Neuronal stem cell (in vitro differentiated cells): ENCODE measurements around the gene MOSMO.

ENCODE experiments used
- DNase-seq: peaks from one replicate; pipeline ENCODE4 v3.0.0-alpha.2; 2013; ENCODE audit warnings: low spot score
- H2AFZ ChIP-seq: one replicate; pipeline ENCODE4 v1.6.1; 2013; ENCODE audit warnings: mild to moderate bottlenecking, low read length, inconsistent platforms
- H2AK5ac ChIP-seq: 2 replicates; pipeline ENCODE4 v1.6.1; 2013; ENCODE audit warnings: low read depth, mild to moderate bottlenecking, inconsistent platforms, low read length, moderate library complexity, mixed read lengths
- H2BK120ac ChIP-seq: 2 replicates; pipeline ENCODE4 v1.6.1; 2013; ENCODE audit warnings: low read depth, mild to moderate bottlenecking, inconsistent platforms, low read length, moderate library complexity, mixed read lengths
- H2BK12ac ChIP-seq: one replicate; pipeline ENCODE4 v1.6.1; 2013; ENCODE audit warnings: low read length, inconsistent platforms
- H2BK15ac ChIP-seq: 2 replicates; pipeline ENCODE4 v1.6.1; 2013; ENCODE audit warnings: mild to moderate bottlenecking, low read length, inconsistent platforms, mixed read lengths
- H2BK5ac ChIP-seq: one replicate; pipeline ENCODE4 v1.6.1; 2013; ENCODE audit warnings: inconsistent platforms, mild to moderate bottlenecking, low read length, moderate library complexity
- H3K14ac ChIP-seq: one replicate; pipeline ENCODE4 v1.6.1; 2013; ENCODE audit warnings: low read length, inconsistent platforms
- H3K18ac ChIP-seq: 2 replicates; pipeline ENCODE4 v1.6.1; 2013; ENCODE audit warnings: low read length, inconsistent platforms
- H3K23ac ChIP-seq: 2 replicates; pipeline ENCODE4 v1.6.1; 2013; ENCODE audit warnings: low read depth, mild to moderate bottlenecking, mixed read lengths, low read length, inconsistent platforms; ENCODE audit not compliant: poor library complexity
- H3K27ac ChIP-seq: replicated peaks from 3 replicates; pipeline ENCODE4 v1.5.1; 2013; ENCODE audit warnings: low read length, inconsistent platforms
- H3K27me3 ChIP-seq, 3 experiments: 2 replicates each; pipeline ENCODE4 v1.6.1; 2013; ENCODE audit warnings: low read length in 3 of 3, mild to moderate bottlenecking in 2 of 3, inconsistent platforms in 1 of 3, low read depth in 1 of 3, mixed read lengths in 1 of 3, moderate library complexity in 1 of 3; ENCODE audit not compliant: control insufficient read depth in 3 of 3, insufficient read depth in 3 of 3
- H3K36me3 ChIP-seq, 2 donors: replicated peaks in 1 of 2; 2 replicates each; pipeline ENCODE4 v1.6.1; 2013; ENCODE audit warnings: low read length in 2 of 2; ENCODE audit not compliant: control insufficient read depth in 2 of 2, insufficient read depth in 2 of 2
- H3K4ac ChIP-seq: 2 replicates; pipeline ENCODE4 v1.6.1; 2013; ENCODE audit warnings: inconsistent platforms, mild to moderate bottlenecking, low read length, moderate library complexity
- H3K4me1 ChIP-seq, 2 donors: 1 replicate in 1 of 2; 2 replicates in 1 of 2; pipeline ENCODE4 v1.6.1; 2013; ENCODE audit warnings: low read length in 2 of 2, low read depth in 1 of 2; ENCODE audit not compliant: control insufficient read depth in 2 of 2, insufficient read depth in 1 of 2
- H3K4me2 ChIP-seq: one replicate; pipeline ENCODE4 v1.6.1; 2013; ENCODE audit warnings: mild to moderate bottlenecking, low read length, inconsistent platforms; ENCODE audit not compliant: insufficient read depth, poor library complexity, severe bottlenecking
- H3K4me3 ChIP-seq, 2 donors: 2 replicates each; pipeline ENCODE4 v1.5.1; 2013; ENCODE audit warnings: low read length in 2 of 2, mild to moderate bottlenecking in 2 of 2, inconsistent platforms in 1 of 2, moderate library complexity in 1 of 2
- H3K79me1 ChIP-seq: one replicate; pipeline ENCODE4 v1.6.1; 2013; ENCODE audit warnings: low read depth, mild to moderate bottlenecking, inconsistent platforms, low read length, moderate library complexity
- H3K9ac ChIP-seq: one replicate; pipeline ENCODE4 v1.6.1; 2013; ENCODE audit warnings: mild to moderate bottlenecking, low read depth, low read length, inconsistent platforms; ENCODE audit not compliant: poor library complexity
- H3K9me3 ChIP-seq, 2 donors: replicated peaks in 1 of 2; 2 replicates each; pipeline versions ENCODE3 to v1.6.1; 2013; ENCODE audit warnings: low read length in 2 of 2, mild to moderate bottlenecking in 2 of 2, inconsistent platforms in 1 of 2, low read depth in 1 of 2, mixed read lengths in 1 of 2, moderate library complexity in 1 of 2; ENCODE audit not compliant: control insufficient read depth in 2 of 2, insufficient read depth in 1 of 2
- H4K8ac ChIP-seq: one replicate; pipeline ENCODE4 v1.6.1; 2013; ENCODE audit warnings: low read depth, mild to moderate bottlenecking, inconsistent platforms, low read length, moderate library complexity
- H4K91ac ChIP-seq: one replicate; pipeline ENCODE4 v1.6.1; 2013; ENCODE audit warnings: low read length, low read depth, mild to moderate bottlenecking, inconsistent platforms; ENCODE audit not compliant: poor library complexity
- WGBS, 2 donors: extraction: QIAGEN DNeasy Blood & Tissue Kit; methylation state at CpG; one replicate each; pipeline ENCODE4 v1.1.7; 2013; ENCODE audit warnings: missing lambda C conversion rate in 2 of 2, mixed read lengths in 1 of 2; ENCODE audit not compliant: insufficient read length in 2 of 2, insufficient replicate concordance in 1 of 2; ENCODE audit errors: extremely low coverage in 2 of 2; 5-methylcytosine and 5-hydroxymethylcytosine counted together

Gene MOSMO

GRCh38 chr16:22075776-22076175, 67.9 kb downstream of the MOSMO start:
- Histone ChIP-seq H3K36me3 (peaks cover 0 to 6% of the 10 kb centered on the region in 2 donors), H4K91ac (no peak overlapping the region), H3K23ac (no peak overlapping the region), H2BK5ac (no peak overlapping the region), H3K4me2 (no peak overlapping the region), H2BK120ac (no peak overlapping the region), H3K27me3 (no peaks in the 10 kb centered on the region), H3K4me3 (no peak overlapping the region), H2BK12ac (no peak overlapping the region), H3K4ac (no peak overlapping the region), H3K79me1 (no peaks in the 10 kb centered on the region), H2AFZ (no peak overlapping the region), H3K27ac (no peak overlapping the region), H3K4me1 (peaks cover 1 to 6% of the 10 kb centered on the region in 2 donors), H3K9me3 (no peaks in the 10 kb centered on the region), H3K14ac (no peak overlapping the region), H3K18ac (no peak overlapping the region), H4K8ac (no peak overlapping the region), H2AK5ac (no peak overlapping the region), H2BK15ac (no peak overlapping the region), H3K9ac (no peak overlapping the region)
- no peak for DNase-seq
- WGBS, 2 donors: no CpG with 5 or more reads among the region's 1 CpG

DNA sequence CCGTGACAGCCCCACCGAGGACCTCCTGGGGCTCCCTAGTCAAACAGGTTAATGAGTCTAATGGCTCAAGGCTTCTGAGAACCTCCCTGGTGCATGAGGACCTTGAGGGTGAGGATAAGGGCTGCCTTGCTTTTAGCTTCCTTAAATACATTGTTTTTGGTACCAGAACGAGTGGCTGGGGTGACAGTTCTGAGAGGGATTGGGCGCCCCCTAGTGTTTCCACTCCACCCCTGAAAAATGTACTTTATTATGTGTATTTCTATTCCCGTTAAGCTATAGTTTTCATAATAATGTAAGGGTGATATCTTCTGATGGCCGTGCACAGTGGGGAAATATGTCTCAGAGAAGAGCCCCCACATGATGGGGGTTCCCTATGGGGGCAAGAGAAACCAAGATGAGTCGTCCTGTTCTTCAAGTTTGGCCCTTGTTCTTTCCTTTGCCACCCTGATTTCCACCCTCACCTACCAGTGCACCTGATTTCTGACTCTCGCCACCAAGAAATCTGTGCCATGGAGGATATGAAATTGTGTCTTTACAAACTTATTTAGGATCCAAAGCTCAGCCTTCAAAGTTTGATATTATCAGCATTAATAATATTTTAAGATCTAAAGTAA, 69.9 kb downstream of the MOSMO start:
- Histone ChIP-seq H3K4me2 (no peak overlapping the region), H3K4me1 (peaks cover 0 to 3% of the 10 kb centered on the region in 2 donors), H3K4ac (no peak overlapping the region), H2BK5ac (no peak overlapping the region), H3K4me3 (no peak overlapping the region), H2BK120ac (no peak overlapping the region), H3K27me3 (no peaks in the 10 kb centered on the region), H3K27ac (no peak overlapping the region), H2AK5ac (no peak overlapping the region), H3K36me3 (peaks cover 0 to 6% of the 10 kb centered on the region in 2 donors), H3K9ac (no peak overlapping the region), H3K23ac (no peak overlapping the region), H4K91ac (no peak overlapping the region), H2BK12ac (no peak overlapping the region), H2AFZ (no peak overlapping the region), H3K9me3 (no peaks in the 10 kb centered on the region), H4K8ac (no peak overlapping the region), H3K14ac (no peak overlapping the region), H3K18ac (no peak overlapping the region), H3K79me1 (no peaks in the 10 kb centered on the region), H2BK15ac (no peak overlapping the region)
- WGBS, 2 donors: no CpG with 5 or more reads among the region's 8 CpGs
- peak; percentile 54 for DNase-seq

- peaks cover 0 to 3% of the 10 kb centered on the region in 2 donors for H3K4me1 ChIP-seq
- no peaks in the 10 kb centered on the region for H3K27me3 ChIP-seq
- no peak overlapping the region for H2BK12ac ChIP-seq
- H3K27ac ChIP-seq: no peak overlapping the region
- WGBS, 2 donors: no CpG with 5 or more reads among the region's 1 CpG
- no peak for DNase-seq
- no peak overlapping the region for H3K23ac ChIP-seq
- no peak overlapping the region for H2BK15ac ChIP-seq
- H2AK5ac ChIP-seq: no peak overlapping the region
- no peak overlapping the region for H2BK5ac ChIP-seq
- H3K36me3 ChIP-seq: peaks cover 0 to 6% of the 10 kb centered on the region in 2 donors
- no peaks in the 10 kb centered on the region for H3K9me3 ChIP-seq
- H2BK120ac ChIP-seq: no peak overlapping the region
- no peak overlapping the region for H3K4ac ChIP-seq
- no peak overlapping the region for H3K14ac ChIP-seq
- no peak overlapping the region for H3K4me3 ChIP-seq
- H4K91ac ChIP-seq: no peak overlapping the region
- no peak overlapping the region for H3K4me2 ChIP-seq
- no peak overlapping the region for H3K18ac ChIP-seq
- no peak overlapping the region for H3K9ac ChIP-seq
- no peaks in the 10 kb centered on the region for H3K79me1 ChIP-seq
- no peak overlapping the region for H4K8ac ChIP-seq
- no peak overlapping the region for H2AFZ ChIP-seq
Observed at GRCh38 chr16:22078656-22079055, 70.7 kb downstream of the MOSMO start.

DNA sequence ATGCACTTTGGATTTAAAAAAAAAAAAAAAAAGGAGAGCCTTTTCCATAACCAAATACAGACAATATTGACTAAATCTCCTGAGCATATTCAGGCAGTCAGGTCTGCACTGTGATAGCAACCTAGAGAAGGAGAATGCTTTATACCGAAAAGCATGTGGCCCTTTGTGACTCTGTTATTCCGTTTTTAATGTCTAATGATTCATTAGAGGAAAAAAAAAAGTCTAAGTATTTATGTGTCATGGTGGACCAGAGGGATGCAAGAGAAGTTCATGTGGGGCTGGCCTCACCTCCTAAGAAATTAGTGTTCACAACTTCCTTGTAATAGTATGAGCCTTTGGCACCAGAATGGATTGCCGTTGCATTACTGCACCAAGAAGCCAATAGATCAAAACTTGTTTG, 73.1 kb downstream of the MOSMO start:
- Histone ChIP-seq H3K79me1 (no peaks in the 10 kb centered on the region), H3K27me3 (no peaks in the 10 kb centered on the region), H3K4me2 (no peak overlapping the region), H3K4me1 (peaks cover 0 to 3% of the 10 kb centered on the region in 2 donors), H3K4me3 (no peak overlapping the region), H2AK5ac (no peak overlapping the region), H3K27ac (no peak overlapping the region), H3K9ac (no peak overlapping the region), H2BK5ac (no peak overlapping the region), H2BK15ac (no peak overlapping the region), H3K14ac (no peak overlapping the region), H3K36me3 (peaks cover 0 to 8% of the 10 kb centered on the region in 2 donors), H2BK12ac (no peak overlapping the region), H2AFZ (no peak overlapping the region), H3K18ac (no peak overlapping the region), H2BK120ac (no peak overlapping the region), H3K9me3 (no peaks in the 10 kb centered on the region), H3K4ac (no peak overlapping the region), H4K8ac (no peak overlapping the region), H4K91ac (no peak overlapping the region), H3K23ac (no peak overlapping the region)
- DNase-seq: no peak
- WGBS, 2 donors: no CpG with 5 or more reads among the region's 3 CpGs
